H9 (cell line): Measurements from ENCODE around the gene MRPL20. TPM values are rescaled to one million over a fixed set of nuclear protein-coding genes. Genes with fewer than 3 reads are reported as not detected.
A peak's percentile ranks its signal among the peaks of the same experiment; 100 is the strongest.

Experiments used
- DNase-seq: peaks from one replicate; pipeline ENCODE4 v3.0.0-alpha.2; 2017
- H2AFZ ChIP-seq: one replicate; pipeline ENCODE4 v1.6.1; 2013; ENCODE audit warnings: mild to moderate bottlenecking, low read length, control low read depth, moderate library complexity
- H2AK5ac ChIP-seq: 2 replicates; pipeline ENCODE4 v1.6.1; 2013; ENCODE audit warnings: low read length, control low read depth, mixed read lengths; ENCODE audit not compliant: insufficient read length
- H2BK120ac ChIP-seq: one replicate; pipeline ENCODE4 v1.6.1; 2013; ENCODE audit warnings: low read depth, mild to moderate bottlenecking, low read length, control low read depth, inconsistent platforms; ENCODE audit not compliant: poor library complexity, severe bottlenecking
- H2BK12ac ChIP-seq: 2 replicates; pipeline ENCODE4 v1.6.1; 2013; ENCODE audit warnings: low read length, control low read depth, mixed read lengths, low read depth; ENCODE audit not compliant: insufficient read length
- H2BK15ac ChIP-seq: 2 replicates; pipeline ENCODE4 v1.6.1; 2013; ENCODE audit warnings: low read depth, low read length, control low read depth
- H2BK20ac ChIP-seq: one replicate; pipeline ENCODE4 v1.6.1; 2013; ENCODE audit warnings: low read depth, mild to moderate bottlenecking, low read length, control low read depth, inconsistent platforms; ENCODE audit not compliant: poor library complexity, severe bottlenecking
- H2BK5ac ChIP-seq: 2 replicates; pipeline ENCODE4 v1.6.1; 2013; ENCODE audit warnings: low read length, control low read depth, mixed read lengths; ENCODE audit not compliant: insufficient read length
- H3K14ac ChIP-seq: 2 replicates; pipeline ENCODE4 v1.6.1; 2013; ENCODE audit warnings: low read length, control low read depth; ENCODE audit not compliant: insufficient read depth
- H3K18ac ChIP-seq: 2 replicates; pipeline ENCODE4 v1.6.1; 2013; ENCODE audit warnings: low read depth, mild to moderate bottlenecking, mixed read lengths, low read length, control low read depth; ENCODE audit not compliant: insufficient read length
- H3K23ac ChIP-seq: 2 replicates; pipeline ENCODE4 v1.6.1; 2013; ENCODE audit warnings: low read length, control low read depth, mixed read lengths, low read depth; ENCODE audit not compliant: insufficient read length
- H3K23me2 ChIP-seq: 2 replicates; pipeline ENCODE4 v1.6.1; 2013; ENCODE audit warnings: low read depth, mild to moderate bottlenecking, mixed read lengths, low read length, control low read depth; ENCODE audit not compliant: insufficient read length, poor library complexity, severe bottlenecking
- H3K27ac ChIP-seq: 2 replicates; pipeline ENCODE4 v1.5.1; 2013; ENCODE audit warnings: low read length, control low read depth, mixed read lengths, low read depth; ENCODE audit not compliant: insufficient read length
- H3K27me3 ChIP-seq: 2 replicates; pipeline ENCODE4 v1.6.1; 2013; ENCODE audit warnings: low read length, control low read depth, inconsistent platforms; ENCODE audit not compliant: insufficient read depth
- H3K4ac ChIP-seq: 2 replicates; pipeline ENCODE4 v1.6.1; 2013; ENCODE audit warnings: low read depth, mild to moderate bottlenecking, control low read depth, inconsistent platforms, low read length, moderate library complexity
- H3K4me1 ChIP-seq: 2 replicates; pipeline ENCODE4 v1.6.1; 2013; ENCODE audit warnings: low read length, control low read depth, inconsistent platforms; ENCODE audit not compliant: insufficient read depth
- H3K4me2 ChIP-seq: 2 replicates; pipeline ENCODE4 v1.6.1; 2013; ENCODE audit warnings: low read length, control low read depth, mixed read lengths; ENCODE audit not compliant: insufficient read length, insufficient read depth
- H3K56ac ChIP-seq: 2 replicates; pipeline ENCODE4 v1.6.1; 2013; ENCODE audit warnings: low read depth, mild to moderate bottlenecking, mixed read lengths, low read length, control low read depth; ENCODE audit not compliant: insufficient read length
- H3K79me1 ChIP-seq: 2 replicates; pipeline ENCODE4 v1.6.1; 2013; ENCODE audit warnings: low read depth, mild to moderate bottlenecking, moderate library complexity, low read length, control low read depth, inconsistent platforms; ENCODE audit not compliant: insufficient read depth, poor library complexity, severe bottlenecking
- H3K79me2 ChIP-seq: 2 replicates; pipeline ENCODE4 v1.6.1; 2013; ENCODE audit warnings: low read length, control low read depth, inconsistent platforms; ENCODE audit not compliant: insufficient read depth
- H3K9ac ChIP-seq: 2 replicates; pipeline ENCODE4 v1.6.1; 2013; ENCODE audit warnings: low read length, control low read depth, mixed read lengths; ENCODE audit not compliant: insufficient read length; ENCODE audit errors: extremely low read depth
- H3K9me3 ChIP-seq: one replicate; pipeline ENCODE4 v1.6.1; 2013; ENCODE audit warnings: low read depth, low read length, inconsistent platforms; ENCODE audit not compliant: control insufficient read depth
- H3T11ph ChIP-seq: one replicate; pipeline ENCODE4 v1.6.1; 2013; ENCODE audit warnings: mild to moderate bottlenecking, low read length, control low read depth, inconsistent platforms
- H4K20me1 ChIP-seq: one replicate; pipeline ENCODE4 v1.6.1; 2013; ENCODE audit not compliant: control insufficient read depth, insufficient read length, insufficient read depth
- H4K5ac ChIP-seq: 2 replicates; pipeline ENCODE4 v1.6.1; 2013; ENCODE audit warnings: low read depth, mild to moderate bottlenecking, mixed read lengths, low read length, control low read depth; ENCODE audit not compliant: insufficient read length
- H4K8ac ChIP-seq: replicated peaks from 2 replicates; pipeline ENCODE4 v1.6.1; 2013; ENCODE audit warnings: low read length, control low read depth, mixed read lengths, low read depth; ENCODE audit not compliant: insufficient read length
- H4K91ac ChIP-seq: 2 replicates; pipeline ENCODE4 v1.6.1; 2013; ENCODE audit warnings: low read depth, mild to moderate bottlenecking, moderate library complexity, mixed read lengths, low read length, control low read depth; ENCODE audit not compliant: insufficient read length
- H3K27ac Mint-ChIP-seq, 3 experiments: 2 replicates in 2 of 3; 3 replicates in 1 of 3; pipeline ENCODE4 v1.8.0; 2020 to 2021; ENCODE audit warnings: mixed read lengths in 3 of 3, mild to moderate bottlenecking in 1 of 3, moderate library complexity in 1 of 3
- H3K27me3 Mint-ChIP-seq: 2 replicates; pipeline ENCODE4 v1.8.0; 2021; ENCODE audit warnings: low read depth, mild to moderate bottlenecking, moderate library complexity, mixed read lengths
- H3K36me3 Mint-ChIP-seq, 3 experiments: 2 replicates in 2 of 3; 3 replicates in 1 of 3; pipeline ENCODE4 v1.8.0; 2020 to 2021; ENCODE audit warnings: low read depth in 3 of 3, mixed read lengths in 3 of 3; ENCODE audit not compliant: insufficient read depth in 1 of 3
- H3K4me1 Mint-ChIP-seq, 2 experiments: 2 replicates each; pipeline ENCODE4 v1.8.0; 2020; ENCODE audit warnings: mixed read lengths in 2 of 2
- H3K4me3 Mint-ChIP-seq, 2 experiments: 2 replicates in 1 of 2; 3 replicates in 1 of 2; pipeline ENCODE4 v1.8.0; 2020 to 2021; ENCODE audit warnings: mild to moderate bottlenecking in 2 of 2, mixed read lengths in 2 of 2, moderate library complexity in 1 of 2
- H3K9me3 Mint-ChIP-seq, 2 experiments: 2 replicates in 1 of 2; 3 replicates in 1 of 2; pipeline ENCODE4 v1.8.0; 2020; ENCODE audit warnings: mild to moderate bottlenecking in 2 of 2, mixed read lengths in 2 of 2, moderate library complexity in 1 of 2
- CTCF ChIP-seq: fragments of 200-600 bp; sonication (generic); conservative IDR thresholded peaks from 3 replicates; pipeline ENCODE4 v1.8.0; 2021; ENCODE audit warnings: antibody characterized with exemption, mild to moderate bottlenecking
- WGBS: extraction: QIAGEN DNeasy Blood & Tissue Kit; methylation state at CpG from one replicate; pipeline ENCODE4 v1.1.7; 2013; ENCODE audit warnings: missing lambda C conversion rate, low lambda C conversion rate, mixed read lengths; ENCODE audit not compliant: insufficient read length; ENCODE audit errors: extremely low coverage; 5-methylcytosine and 5-hydroxymethylcytosine counted together
- total RNA-seq: library from RNA; stranded (reverse); gene quantifications from 2 replicates; pipeline ENCODE4 v1.2.1, GENCODE V29; 2021

Gene MRPL20
- total RNA-seq, 1 experiment from 2014 or later = 162 TPM

DNA sequence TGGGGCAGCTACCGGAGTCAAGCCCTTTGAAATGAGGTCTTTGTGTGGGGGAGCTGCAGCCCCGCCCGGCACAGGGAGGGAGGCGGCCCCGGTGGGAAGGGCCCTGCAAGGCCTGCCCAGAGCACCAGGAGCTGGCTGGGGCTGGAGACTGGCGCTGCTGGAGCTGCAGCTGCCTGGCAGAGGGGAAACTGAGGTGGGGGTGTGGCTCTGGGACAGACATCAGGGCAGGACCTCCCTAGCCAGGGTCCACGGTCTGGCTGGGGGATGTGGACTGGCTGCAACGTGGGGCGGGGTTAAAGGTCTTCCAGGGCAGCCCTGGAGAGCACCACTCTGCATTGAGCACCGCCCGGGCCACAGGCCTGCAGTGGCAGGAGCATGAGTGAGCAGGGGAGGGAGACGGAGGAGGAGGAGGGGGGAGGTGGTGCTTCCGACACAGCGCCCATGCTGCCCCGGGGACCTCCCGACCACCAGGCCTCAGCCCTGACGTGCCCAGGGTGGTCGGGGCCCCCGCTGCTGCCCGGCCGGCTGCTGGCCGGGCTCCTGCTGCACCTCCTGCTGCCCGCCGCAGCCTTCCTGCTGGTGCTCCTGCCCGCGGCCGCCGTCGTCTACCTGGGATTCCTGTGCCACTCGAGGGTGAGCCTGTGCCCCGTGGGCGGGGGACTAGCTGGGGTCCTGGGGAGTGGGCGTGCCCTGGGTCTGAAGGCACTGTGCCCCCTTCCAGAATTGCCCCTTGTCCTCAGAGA lies 18.8 kb upstream of the MRPL20 start:
- H2AFZ ChIP-seq = no peak overlapping the region
- Mint-ChIP-seq H3K27ac (peak overlapping the region in 2 of 3 experiments; percentile 29 to 82; a peak in 1 of 7 replicates), H3K4me3 (peak overlapping the region; percentile 17 to 66; a peak in 3 of 5 replicates), H3K9me3 (peaks cover 3 to 4% of the 10 kb centered on the region in 2 experiments; a peak in 4 of 5 replicates), H3K4me1 (peaks cover 31 to 52% of the 10 kb centered on the region in 2 experiments), H3K27me3 (no peaks in the 10 kb centered on the region), H3K36me3 (peaks cover 3 to 5% (median 4%) of the 10 kb centered on the region in 3 experiments; a peak in 6 of 7 replicates)
- peak; percentile 75 for DNase-seq
- WGBS = no CpG with 5 or more reads among the region's 33 CpGs
- H2BK12ac ChIP-seq = no peak overlapping the region
- H4K8ac ChIP-seq = no peak overlapping the region
- no peak overlapping the region for H4K5ac ChIP-seq
- peaks cover 3% of the 10 kb centered on the region for H3K23me2 ChIP-seq
- H3K4ac ChIP-seq = no peak overlapping the region
- no peaks in the 10 kb centered on the region for H3K27me3 ChIP-seq
- H2AK5ac ChIP-seq = no peak overlapping the region
- H2BK15ac ChIP-seq = no peak overlapping the region
- no peak overlapping the region for H3K56ac ChIP-seq
- TF ChIP-seq CTCF = no peak
- no peaks in the 10 kb centered on the region for H3K79me2 ChIP-seq
- no peaks in the 10 kb centered on the region for H3K9me3 ChIP-seq
- H3T11ph ChIP-seq = no peak overlapping the region
- H2BK120ac ChIP-seq = no peak overlapping the region
- no peak overlapping the region for H2BK20ac ChIP-seq
- no peak overlapping the region for H3K23ac ChIP-seq
- no peak overlapping the region for H3K18ac ChIP-seq
- no peak overlapping the region for H3K4me2 ChIP-seq
- H3K79me1 ChIP-seq = no peaks in the 10 kb centered on the region
- H3K4me1 ChIP-seq = peaks cover 5% of the 10 kb centered on the region; the same call in 1 of the 2 replicates
- no peak overlapping the region for H3K27ac ChIP-seq
- no peaks in the 10 kb centered on the region for H4K20me1 ChIP-seq
- no peak overlapping the region for H3K14ac ChIP-seq
- no peak overlapping the region for H3K9ac ChIP-seq
- no peak overlapping the region for H4K91ac ChIP-seq
- H2BK5ac ChIP-seq = no peak overlapping the region
